Stimulated activated CD8-positive, alpha-beta memory T cell treated with anti-CD3 and anti-CD28 coated beads, Interleukin-4, amount 100 ng/mL, for 48 hours (primary cell): ENCODE results near the gene DLG3.

ENCODE experiments used
- DNase-seq: peaks from one replicate; pipeline ENCODE4 v3.0.0-alpha.2; 2020

Gene DLG3

GRCh38 chrX:70527610-70528345, 83.1 kb downstream of the DLG3 start:
- DNase-seq = no peak

- DNase-seq = no peak
Observed at GRCh38 chrX:70535198-70535597, 90.6 kb downstream of the DLG3 start.

- no peak for DNase-seq
Observed at GRCh38 chrX:70549429-70549828, 104.8 kb downstream of the DLG3 start.

GRCh38 chrX:70552130-70552704, 107.6 kb downstream of the DLG3 start:
- no peak for DNase-seq

GRCh38 chrX:70553516-70553915, 108.9 kb downstream of the DLG3 start:
- DNase-seq = no peak

DNA sequence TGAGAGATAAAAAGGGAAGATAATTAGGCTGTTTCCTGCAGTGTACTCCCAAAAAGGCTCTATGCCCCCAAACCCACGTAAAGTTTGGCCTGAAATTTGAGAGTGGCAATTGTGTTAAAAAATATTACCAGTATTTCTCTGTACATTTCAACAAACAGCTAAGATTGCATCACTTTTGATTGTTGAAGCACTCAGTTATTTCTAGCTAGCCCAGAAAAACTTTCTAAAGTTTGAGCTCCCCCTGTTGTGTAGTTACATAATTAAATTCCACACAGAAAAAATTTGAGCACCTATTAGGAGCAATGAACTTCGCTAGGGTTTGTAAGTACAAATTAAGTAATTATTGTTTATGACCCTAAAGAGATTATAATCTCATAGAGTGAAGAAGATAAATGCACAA, 109.4 kb downstream of the DLG3 start:
- DNase-seq = no peak

DNA sequence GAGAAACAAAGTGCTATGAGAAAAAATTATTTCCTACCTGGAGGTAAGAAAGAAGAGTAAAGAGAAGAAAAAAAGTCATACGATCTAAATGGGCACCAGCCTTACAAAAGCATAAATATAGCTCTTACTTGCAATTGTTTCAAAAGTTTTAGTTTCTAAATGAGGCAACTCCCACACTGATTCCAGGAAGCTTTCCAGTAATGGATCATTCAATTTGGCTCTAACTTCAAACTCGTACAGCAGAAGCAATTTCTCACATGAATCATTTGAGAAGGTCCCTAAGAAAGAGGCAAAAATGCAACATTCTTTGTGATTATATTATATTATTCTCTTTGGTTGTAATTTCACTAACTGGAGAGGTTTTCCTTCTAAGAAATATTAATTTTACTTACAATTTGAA, 109.9 kb downstream of the DLG3 start:
- DNase-seq = no peak

DNA sequence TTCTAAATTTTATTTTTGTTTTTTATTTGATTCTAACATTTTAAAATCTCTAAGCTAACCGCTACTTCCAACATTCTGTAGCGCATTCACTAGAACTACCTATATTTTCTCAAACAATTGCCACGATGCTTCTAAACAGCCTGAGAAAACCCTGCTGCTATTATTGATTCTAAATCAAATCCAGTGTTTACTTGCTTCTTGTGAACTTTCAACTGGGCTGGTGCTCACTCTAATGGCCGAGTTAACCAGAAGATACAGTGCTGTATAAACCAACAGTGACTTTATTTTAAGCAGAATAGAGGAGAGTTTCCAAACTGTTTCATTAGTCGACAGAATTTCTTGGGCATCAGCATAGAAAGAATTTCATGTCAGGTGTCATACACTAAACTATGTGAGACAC, 110.3 kb downstream of the DLG3 start:
- no peak for DNase-seq
